ENCODE data around the gene PPP2R5C.

The PPP2R5C gene

GRCh38 chr14:101963656-101964296 is 202.3 kb downstream of the PPP2R5C start:
- Histone ChIP-seq H3K79me2 (ENCODE audit: control insufficient read depth, low read length) (peaks cover 44% of the 10 kb centered on the region), H3K36me3 (ENCODE audit: control insufficient read depth, low read length) (peaks cover 24% of the 10 kb centered on the region), H3K27me3 (ENCODE audit: control insufficient read depth, low read length) (no peaks in the 10 kb centered on the region), H3F3A (ENCODE audit: control insufficient read depth, insufficient read depth) (peaks cover 3% of the 10 kb centered on the region; the same call in 1 of the 2 replicates), H3K27ac (ENCODE audit: low read depth, low read length) (no peak overlapping the region), H3K9me2 (replicated peaks; ENCODE audit: control insufficient read depth, low read length) (no peaks in the 10 kb centered on the region), H3K9me3 (ENCODE audit: control insufficient read depth, insufficient read depth, low read length) (no peaks in the 10 kb centered on the region), H3K4me3 (ENCODE audit: low read length) (peak overlapping the region; percentile 60), H3K4me2 (ENCODE audit: low read length) (peak overlapping the region; percentile 63), H4K20me1 (ENCODE audit: control insufficient read depth, insufficient read depth, low read depth, low read length) (peaks cover 6% of the 10 kb centered on the region), H3K4me1 (ENCODE audit: control insufficient read depth, low read length) (peaks cover 41% of the 10 kb centered on the region)
- TF ChIP-seq CTCF (IDR thresholded peaks at IDR 0.05; ENCODE audit: low read depth, low read length, poor library complexity, severe bottlenecking): no peak
- no peak for TF ChIP-seq EZH2phosphoT487 (IDR thresholded peaks at IDR 0.05; ENCODE audit: borderline replicate concordance, low read length)

- TF ChIP-seq EZH2phosphoT487 (IDR thresholded peaks at IDR 0.05; ENCODE audit: borderline replicate concordance, low read length) (no peak), CTCF (IDR thresholded peaks at IDR 0.05; ENCODE audit: low read depth, low read length, poor library complexity, severe bottlenecking) (no peak)
- Histone ChIP-seq H3K9me3 (ENCODE audit: control insufficient read depth, insufficient read depth, low read length) (no peaks in the 10 kb centered on the region), H3K4me1 (ENCODE audit: control insufficient read depth, low read length) (peaks cover 49% of the 10 kb centered on the region), H4K20me1 (ENCODE audit: control insufficient read depth, insufficient read depth, low read depth, low read length) (peaks cover 6% of the 10 kb centered on the region), H3K36me3 (ENCODE audit: control insufficient read depth, low read length) (peaks cover 24% of the 10 kb centered on the region), H3K27ac (ENCODE audit: low read depth, low read length) (peak within 1 kb of the TSS; percentile 62), H3K79me2 (ENCODE audit: control insufficient read depth, low read length) (peaks cover 52% of the 10 kb centered on the region), H3K27me3 (ENCODE audit: control insufficient read depth, low read length) (no peaks in the 10 kb centered on the region), H3K9me2 (replicated peaks; ENCODE audit: control insufficient read depth, low read length) (no peaks in the 10 kb centered on the region), H3K4me3 (ENCODE audit: low read length) (peak within 1 kb of the TSS; percentile 92), H3K4me2 (ENCODE audit: low read length) (peak within 1 kb of the TSS; percentile 96), H3F3A (ENCODE audit: control insufficient read depth, insufficient read depth) (peaks cover 7% of the 10 kb centered on the region)
Measured at GRCh38 chr14:101964297-101965180, 203.0 kb downstream of the PPP2R5C start, which contains the start of gene DYNC1H1. DYNC1H1 (plus strand) TSS chr14:101964573; CDS start chr14:101964692, 119 bp downstream.

GRCh38 chr14:101965181-101965544 is 203.7 kb downstream of the PPP2R5C start:
- H3K36me3 ChIP-seq (ENCODE audit: control insufficient read depth, low read length): peaks cover 24% of the 10 kb centered on the region
- TF ChIP-seq EZH2phosphoT487 (IDR thresholded peaks at IDR 0.05; ENCODE audit: borderline replicate concordance, low read length): no peak
- TF ChIP-seq CTCF (IDR thresholded peaks at IDR 0.05; ENCODE audit: low read depth, low read length, poor library complexity, severe bottlenecking): no peak
- no peaks in the 10 kb centered on the region for H3K27me3 ChIP-seq (ENCODE audit: control insufficient read depth, low read length)
- H3K4me2 ChIP-seq (ENCODE audit: low read length): peak overlapping the region; percentile 96
- H4K20me1 ChIP-seq (ENCODE audit: control insufficient read depth, insufficient read depth, low read depth, low read length): peaks cover 6% of the 10 kb centered on the region
- peak overlapping the region; percentile 62 for H3K27ac ChIP-seq (ENCODE audit: low read depth, low read length)
- H3K79me2 ChIP-seq (ENCODE audit: control insufficient read depth, low read length): peaks cover 58% of the 10 kb centered on the region
- peaks cover 10% of the 10 kb centered on the region for H3F3A ChIP-seq (ENCODE audit: control insufficient read depth, insufficient read depth)
- H3K9me3 ChIP-seq (ENCODE audit: control insufficient read depth, insufficient read depth, low read length): no peaks in the 10 kb centered on the region
- peak overlapping the region; percentile 92 for H3K4me3 ChIP-seq (ENCODE audit: low read length)
- H3K4me1 ChIP-seq (ENCODE audit: control insufficient read depth, low read length): peaks cover 55% of the 10 kb centered on the region
- no peaks in the 10 kb centered on the region for H3K9me2 ChIP-seq (replicated peaks; ENCODE audit: control insufficient read depth, low read length)

Data from DOHH2 (cell line).